Trophoblast cell (in vitro differentiated cells and primary cell): ENCODE results near the gene FLRT2.

Source experiments
- DNase-seq, 2 donors: peaks; one replicate each; pipeline ENCODE4 v3.0.0-alpha.2; 2016
- H2AFZ ChIP-seq: 2 replicates; pipeline ENCODE4 v1.6.1; 2013; ENCODE audit warnings: low read length, moderate library complexity, mild to moderate bottlenecking; ENCODE audit not compliant: insufficient read depth, poor library complexity
- H2AK5ac ChIP-seq: 2 replicates; pipeline ENCODE4 v1.6.1; 2013; ENCODE audit warnings: mild to moderate bottlenecking, low read length
- H2BK120ac ChIP-seq: 2 replicates; pipeline ENCODE4 v1.6.1; 2013; ENCODE audit warnings: low read length, mild to moderate bottlenecking, moderate library complexity; ENCODE audit not compliant: insufficient read depth, poor library complexity
- H2BK12ac ChIP-seq: 2 replicates; pipeline ENCODE4 v1.6.1; 2013; ENCODE audit warnings: mild to moderate bottlenecking, low read length, moderate library complexity
- H2BK5ac ChIP-seq: 2 replicates; pipeline ENCODE4 v1.6.1; 2013; ENCODE audit warnings: low read length, low read depth, moderate library complexity, mild to moderate bottlenecking; ENCODE audit not compliant: poor library complexity
- H3K14ac ChIP-seq: 2 replicates; pipeline ENCODE4 v1.6.1; 2013; ENCODE audit warnings: mild to moderate bottlenecking, low read length
- H3K18ac ChIP-seq: 2 replicates; pipeline ENCODE4 v1.6.1; 2013; ENCODE audit warnings: mild to moderate bottlenecking, low read length
- H3K23ac ChIP-seq: 2 replicates; pipeline ENCODE4 v1.6.1; 2013; ENCODE audit warnings: low read length
- H3K27ac ChIP-seq: 2 replicates; pipeline ENCODE4 v1.5.1; 2013; ENCODE audit warnings: low read depth, mild to moderate bottlenecking, inconsistent platforms, low read length, moderate library complexity
- H3K27me3 ChIP-seq: 2 replicates; pipeline ENCODE4 v1.6.1; 2013; ENCODE audit warnings: inconsistent platforms, mild to moderate bottlenecking, low read length, moderate library complexity; ENCODE audit not compliant: insufficient read depth
- H3K36me3 ChIP-seq, 2 experiments: 1 replicate in 1 of 2; 2 replicates in 1 of 2; pipeline ENCODE4 v1.6.1; 2013; ENCODE audit warnings: low read length in 2 of 2, mild to moderate bottlenecking in 2 of 2, moderate library complexity in 1 of 2; ENCODE audit not compliant: insufficient read depth in 2 of 2, control insufficient read depth in 1 of 2
- H3K4ac ChIP-seq: 2 replicates; pipeline ENCODE4 v1.6.1; 2013; ENCODE audit warnings: low read depth, mild to moderate bottlenecking, low read length, moderate library complexity
- H3K4me1 ChIP-seq, 2 experiments: 1 replicate in 1 of 2; 2 replicates in 1 of 2; pipeline ENCODE4 v1.6.1; 2013; ENCODE audit warnings: low read length in 2 of 2, mild to moderate bottlenecking in 2 of 2, moderate library complexity in 1 of 2; ENCODE audit not compliant: insufficient read depth in 2 of 2, control insufficient read depth in 1 of 2
- H3K4me2 ChIP-seq: 2 replicates; pipeline ENCODE4 v1.6.1; 2013; ENCODE audit warnings: inconsistent platforms, mild to moderate bottlenecking, low read length, moderate library complexity
- H3K4me3 ChIP-seq: 2 replicates; pipeline ENCODE4 v1.5.1; 2013; ENCODE audit warnings: mild to moderate bottlenecking, low read depth, low read length, inconsistent platforms
- H3K79me1 ChIP-seq: one replicate; pipeline ENCODE4 v1.6.1; 2013; ENCODE audit warnings: low read length
- H3K79me2 ChIP-seq: 2 replicates; pipeline ENCODE4 v1.6.1; 2013; ENCODE audit warnings: low read length, mild to moderate bottlenecking; ENCODE audit not compliant: control insufficient read depth, insufficient read depth, poor library complexity
- H3K9ac ChIP-seq: 2 replicates; pipeline ENCODE4 v1.6.1; 2013; ENCODE audit warnings: mild to moderate bottlenecking, low read length
- H3K9me3 ChIP-seq: 2 replicates; pipeline ENCODE4 v1.6.1; 2013; ENCODE audit warnings: low read depth, mild to moderate bottlenecking, control low read depth, inconsistent platforms, low read length; ENCODE audit not compliant: insufficient read depth
- H4K12ac ChIP-seq: 2 replicates; pipeline ENCODE4 v1.6.1; 2013; ENCODE audit warnings: low read depth, mild to moderate bottlenecking, low read length, moderate library complexity
- H4K8ac ChIP-seq: 2 replicates; pipeline ENCODE4 v1.6.1; 2013; ENCODE audit warnings: low read depth, mild to moderate bottlenecking, low read length, moderate library complexity
- H4K91ac ChIP-seq: one replicate; pipeline ENCODE4 v1.6.1; 2013; ENCODE audit warnings: low read depth, mild to moderate bottlenecking, low read length, moderate library complexity
- WGBS: extraction: QIAGEN DNeasy Blood & Tissue Kit; methylation state at CpG from one replicate; pipeline ENCODE4 v1.1.7; 2013; ENCODE audit warnings: missing lambda C conversion rate; ENCODE audit not compliant: insufficient read length, insufficient coverage; ENCODE audit errors: extremely low coverage; 5-methylcytosine and 5-hydroxymethylcytosine counted together

FLRT2 gene

GRCh38 chr14:85542623-85543022, 12.7 kb downstream of the FLRT2 start:
- Histone ChIP-seq H3K9me3 (no peaks in the 10 kb centered on the region), H3K9ac (no peak overlapping the region), H2AFZ (no peak overlapping the region), H3K4me3 (no peak overlapping the region), H3K27ac (no peak overlapping the region), H3K4ac (no peak overlapping the region), H2BK120ac (no peak overlapping the region), H2BK5ac (no peak overlapping the region), H3K27me3 (no peaks in the 10 kb centered on the region), H4K8ac (no peak overlapping the region), H3K4me2 (no peak overlapping the region), H3K79me1 (no peaks in the 10 kb centered on the region), H3K4me1 (no peaks in the 10 kb centered on the region), H3K79me2 (no peaks in the 10 kb centered on the region), H2BK12ac (no peak overlapping the region), H3K23ac (no peak overlapping the region), H2AK5ac (no peak overlapping the region), H3K18ac (no peak overlapping the region), H3K36me3 (no peaks in the 10 kb centered on the region), H4K12ac (no peak overlapping the region), H3K14ac (no peak overlapping the region), H4K91ac (no peak overlapping the region)
- DNase-seq = no peak
- no CpG with 5 or more reads among the region's 5 CpGs for WGBS

- no peak overlapping the region for H2BK12ac ChIP-seq
Observed at GRCh38 chr14:85545738-85546137, 15.8 kb downstream of the FLRT2 start.

GRCh38 chr14:85546390-85546789, 16.4 kb downstream of the FLRT2 start:
- H3K23ac ChIP-seq = no peak overlapping the region
- H3K9ac ChIP-seq = no peak overlapping the region
- no peak overlapping the region for H4K12ac ChIP-seq
- H3K14ac ChIP-seq = no peak overlapping the region
- H2AFZ ChIP-seq = no peak overlapping the region
- H4K8ac ChIP-seq = no peak overlapping the region
- no peak for DNase-seq
- no peaks in the 10 kb centered on the region for H3K9me3 ChIP-seq
- H2BK120ac ChIP-seq = no peak overlapping the region
- H3K4me1 ChIP-seq = no peaks in the 10 kb centered on the region
- no peak overlapping the region for H4K91ac ChIP-seq
- H3K27ac ChIP-seq = no peak overlapping the region
- H3K4ac ChIP-seq = no peak overlapping the region
- peaks cover 0 to 6% of the 10 kb centered on the region in 2 experiments for H3K36me3 ChIP-seq
- H2BK12ac ChIP-seq = no peak overlapping the region
- no peaks in the 10 kb centered on the region for H3K79me1 ChIP-seq
- no CpG with 5 or more reads among the region's 3 CpGs for whole genome bisulfite sequencing
- H3K18ac ChIP-seq = no peak overlapping the region
- no peak overlapping the region for H3K4me3 ChIP-seq
- H2BK5ac ChIP-seq = no peak overlapping the region
- H3K27me3 ChIP-seq = no peaks in the 10 kb centered on the region
- H2AK5ac ChIP-seq = no peak overlapping the region
- H3K4me2 ChIP-seq = no peak overlapping the region
- no peaks in the 10 kb centered on the region for H3K79me2 ChIP-seq

More at GRCh38 chr14:85545738-85546137, 15.8 kb downstream of the FLRT2 start:
- H3K4me2 ChIP-seq = no peak overlapping the region
- H2AFZ ChIP-seq = no peak overlapping the region
- peaks cover 0 to 6% of the 10 kb centered on the region in 2 experiments for H3K36me3 ChIP-seq
- no peaks in the 10 kb centered on the region for H3K79me1 ChIP-seq
- no peak overlapping the region for H3K18ac ChIP-seq
- WGBS = no CpG with 5 or more reads among the region's 3 CpGs
- no peak overlapping the region for H3K27ac ChIP-seq
- H3K9ac ChIP-seq = no peak overlapping the region
- no peaks in the 10 kb centered on the region for H3K27me3 ChIP-seq
- no peak overlapping the region for H2BK5ac ChIP-seq
- H3K23ac ChIP-seq = no peak overlapping the region
- H2AK5ac ChIP-seq = no peak overlapping the region
- DNase-seq = no peak
- no peak overlapping the region for H3K14ac ChIP-seq
- no peak overlapping the region for H3K4me3 ChIP-seq
- H2BK120ac ChIP-seq = no peak overlapping the region
- H4K91ac ChIP-seq = no peak overlapping the region
- H3K4me1 ChIP-seq = no peaks in the 10 kb centered on the region
- H3K79me2 ChIP-seq = no peaks in the 10 kb centered on the region
- H3K4ac ChIP-seq = no peak overlapping the region
- no peaks in the 10 kb centered on the region for H3K9me3 ChIP-seq
- no peak overlapping the region for H4K8ac ChIP-seq
- no peak overlapping the region for H4K12ac ChIP-seq

- Histone ChIP-seq H3K4ac (no peak overlapping the region), H3K23ac (no peak overlapping the region), H3K27ac (no peak overlapping the region), H3K9ac (no peak overlapping the region), H4K12ac (no peak overlapping the region), H3K36me3 (peaks cover 0 to 6% of the 10 kb centered on the region in 2 experiments), H3K14ac (no peak overlapping the region), H3K79me1 (no peaks in the 10 kb centered on the region), H2BK5ac (no peak overlapping the region), H2AK5ac (no peak overlapping the region), H3K27me3 (no peaks in the 10 kb centered on the region), H3K9me3 (no peaks in the 10 kb centered on the region), H4K8ac (no peak overlapping the region), H3K4me1 (no peaks in the 10 kb centered on the region), H3K18ac (no peak overlapping the region), H2BK120ac (no peak overlapping the region), H3K4me2 (no peak overlapping the region), H3K79me2 (no peaks in the 10 kb centered on the region), H4K91ac (no peak overlapping the region), H2AFZ (no peak overlapping the region), H3K4me3 (no peak overlapping the region), H2BK12ac (no peak overlapping the region)
- no CpG with 5 or more reads among the region's 2 CpGs for WGBS
- DNase-seq = no peak
Observed at GRCh38 chr14:85549697-85550096, 19.8 kb downstream of the FLRT2 start.
